Upper lobe of left lung (tissue), 4 donors: ENCODE data around the gene PTPN5.

Experiments used
- POLR2AphosphoS5 ChIP-seq, 2 donors: sonication (generic); formaldehyde crosslinking; IDR thresholded peaks; one replicate each; pipeline ENCODE4 v1.5.1; 2017; ENCODE audit warnings: antibody characterized with exemption in 2 of 2
- TF ChIP-seq, protein P1 (sequence below), 6 experiments: fragments of 450-650 bp in 4 of 6; fragments of 200-600 bp in 2 of 6; sonication (generic) in 2 of 6; IDR thresholded peaks; one replicate each; pipeline ENCODE4 v1.5.1; 2016 to 2019; ENCODE audit warnings: antibody characterized with exemption in 6 of 6

- TF ChIP-seq, protein P1, sequence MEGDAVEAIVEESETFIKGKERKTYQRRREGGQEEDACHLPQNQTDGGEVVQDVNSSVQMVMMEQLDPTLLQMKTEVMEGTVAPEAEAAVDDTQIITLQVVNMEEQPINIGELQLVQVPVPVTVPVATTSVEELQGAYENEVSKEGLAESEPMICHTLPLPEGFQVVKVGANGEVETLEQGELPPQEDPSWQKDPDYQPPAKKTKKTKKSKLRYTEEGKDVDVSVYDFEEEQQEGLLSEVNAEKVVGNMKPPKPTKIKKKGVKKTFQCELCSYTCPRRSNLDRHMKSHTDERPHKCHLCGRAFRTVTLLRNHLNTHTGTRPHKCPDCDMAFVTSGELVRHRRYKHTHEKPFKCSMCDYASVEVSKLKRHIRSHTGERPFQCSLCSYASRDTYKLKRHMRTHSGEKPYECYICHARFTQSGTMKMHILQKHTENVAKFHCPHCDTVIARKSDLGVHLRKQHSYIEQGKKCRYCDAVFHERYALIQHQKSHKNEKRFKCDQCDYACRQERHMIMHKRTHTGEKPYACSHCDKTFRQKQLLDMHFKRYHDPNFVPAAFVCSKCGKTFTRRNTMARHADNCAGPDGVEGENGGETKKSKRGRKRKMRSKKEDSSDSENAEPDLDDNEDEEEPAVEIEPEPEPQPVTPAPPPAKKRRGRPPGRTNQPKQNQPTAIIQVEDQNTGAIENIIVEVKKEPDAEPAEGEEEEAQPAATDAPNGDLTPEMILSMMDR (IDR thresholded peaks at IDR 0.05) = no peak
- TF ChIP-seq POLR2AphosphoS5 (IDR thresholded peaks at IDR 0.05) = no peak
Observed at GRCh38 chr11:18739685-18740084, 51.9 kb downstream of the PTPN5 start.
